Heart right ventricle (tissue), 16 donors: Measurements from ENCODE around the gene RPL10A. TPM values are rescaled to one million over a fixed set of nuclear protein-coding genes. Genes with fewer than 3 reads are reported as not detected.

Source experiments
- ATAC-seq, 8 donors: fragments of 200-7000 bp; cut with Tn5 transposase; one replicate each; pipeline ENCODE4 v1.9.1; 2020; ENCODE audit warnings: mild to moderate bottlenecking in 8 of 8, moderate library complexity in 8 of 8, moderate number of reproducible peaks in 1 of 8
- DNase-seq, 2 donors: peaks; one replicate each; pipeline ENCODE4 v3.0.0-alpha.2; 2020
- H3K27ac ChIP-seq, 10 donors: fragments of 200-600 bp; sonication (generic) in 2 of 10; one replicate each; pipeline versions ENCODE4 v1.5.0 to v1.8.0; 2020 to 2022; ENCODE audit warnings: mild to moderate bottlenecking in 3 of 10
- H3K27me3 ChIP-seq, 7 donors: fragments of 200-600 bp; one replicate each; pipeline ENCODE4 v1.8.0; 2021 to 2022; ENCODE audit warnings: mild to moderate bottlenecking in 2 of 7
- H3K36me3 ChIP-seq, 9 donors: fragments of 200-600 bp; sonication (generic) in 1 of 9; one replicate each; pipeline versions ENCODE4 v1.5.0 to v1.8.0; 2020 to 2022; ENCODE audit warnings: mild to moderate bottlenecking in 2 of 9
- H3K4me1 ChIP-seq, 9 donors: fragments of 200-600 bp; sonication (generic) in 1 of 9; one replicate each; pipeline versions ENCODE4 v1.5.0 to v1.8.0; 2020 to 2022; ENCODE audit warnings: mild to moderate bottlenecking in 4 of 9
- H3K4me3 ChIP-seq, 10 donors: fragments of 200-600 bp; sonication (generic) in 2 of 10; one replicate each; pipeline versions ENCODE4 v1.5.0 to v1.8.0; 2020 to 2022; ENCODE audit warnings: mild to moderate bottlenecking in 7 of 10, moderate library complexity in 2 of 10
- H3K9me3 ChIP-seq, 11 donors: fragments of 200-600 bp in 10 of 11; sonication (generic) in 2 of 11; one replicate each; pipeline versions ENCODE4 v1.5.0 to v1.8.0; 2013 to 2022; ENCODE audit warnings: mild to moderate bottlenecking in 2 of 11, control low read depth in 1 of 11, moderate library complexity in 1 of 11
- WGBS, 2 donors: extraction: QIAGEN DNeasy Blood & Tissue Kit; methylation state at CpG; one replicate each; pipeline ENCODE4 v1.1.7; 2013; ENCODE audit warnings: inconsistent platforms in 1 of 2; 5-methylcytosine and 5-hydroxymethylcytosine counted together
- intact Hi-C, 10 donors: fragments of 100-400 bp; cut with DNase I; formaldehyde crosslinking; loops; one replicate each; pipeline versions ENCODE4 v1.11.1 to v1.14.2; 2022
- polyA plus RNA-seq, 2 donors: library from polyadenylated mRNA; stranded (reverse); fragments of 200-250 nt; gene quantifications; one replicate each; pipeline ENCODE4 v1.2.3, GENCODE V29; 2013
- total RNA-seq, 10 donors: library from RNA; stranded (reverse); fragmentation: NEBNext Ultra II Directional in 3 of 10; extraction: Animal tissue kit (Norgen Biotek cat#: 25700) in 3 of 10; gene quantifications; one replicate each; pipeline versions ENCODE4 v1.2.1 to v1.2.4, GENCODE V29; 2021 to 2023
- TF ChIP-seq, protein P1 (sequence below), 9 donors: fragments of 200-600 bp; sonication (generic) in 2 of 9; IDR thresholded peaks; one replicate each; pipeline versions ENCODE4 v1.5.0 to v1.8.0; 2021 to 2022; ENCODE audit warnings: antibody characterized with exemption in 9 of 9, mild to moderate bottlenecking in 5 of 9, moderate library complexity in 1 of 9
- donor health status: Arrhythmogenic right ventricular cardiomyopathy.
- donor health status: ischemic (EF 13 %, LVEDD 7.1; RV severe dilation, severe dysfunction).
- donor health status: healthy with polysubstance abuse.
- donor health status: DM: no; HTN: yes; CAD: no.
- donor health status: DM: no; HTN: no; CAD: no.
- donor health status: ischemic (EF 25% LVEDD 6.9; RV normal size, moderate dysfunction).
- donor health status: ischemic (EF 25% LVEDD 5.7; RV mildly dilated, moderate dysfunction).
- donor health status: healthy.
- donor health status: DM: yes; HTN: yes; CAD: no.
- donor health status: Ischemic cardiomyopathy.
- donor health status: ischemic (EF 35%, LVEDD 5.7; RV mildly dilated, moderate dysfunction).
- donor health status: nonischemic (EF 11% LVEDD 7.7; RV severe dilation, severe dysfunction).
- donor health status: DM: yes; HTN: yes; CAD: no.
- donor health status: PGD.
- donor health status: ischemic (EF 29% LVEDD 5.4; RV normal size, mild dysfunction).
- donor health status: nonischemic (EF 23%, LVEDD 6.1; RV moderate dilation, normal function).

RPL10A gene
- total and polyA plus RNA-seq, 12 donors, result 231 to 1,620 (median 529) TPM

- DNase-seq (no peak), ATAC-seq (no peak)
- no peaks in the 10 kb centered on the region for H3K36me3 ChIP-seq
- intact Hi-C loops, result no loop called here
- H3K27me3 ChIP-seq, result peaks cover 0 to 95% (median 52%) of the 10 kb centered on the region in 7 donors
- H3K4me1 ChIP-seq, result peaks cover 0 to 10% (median 4%) of the 10 kb centered on the region in 9 donors
- H3K9me3 ChIP-seq, result no peaks in the 10 kb centered on the region
- TF ChIP-seq, protein P1, sequence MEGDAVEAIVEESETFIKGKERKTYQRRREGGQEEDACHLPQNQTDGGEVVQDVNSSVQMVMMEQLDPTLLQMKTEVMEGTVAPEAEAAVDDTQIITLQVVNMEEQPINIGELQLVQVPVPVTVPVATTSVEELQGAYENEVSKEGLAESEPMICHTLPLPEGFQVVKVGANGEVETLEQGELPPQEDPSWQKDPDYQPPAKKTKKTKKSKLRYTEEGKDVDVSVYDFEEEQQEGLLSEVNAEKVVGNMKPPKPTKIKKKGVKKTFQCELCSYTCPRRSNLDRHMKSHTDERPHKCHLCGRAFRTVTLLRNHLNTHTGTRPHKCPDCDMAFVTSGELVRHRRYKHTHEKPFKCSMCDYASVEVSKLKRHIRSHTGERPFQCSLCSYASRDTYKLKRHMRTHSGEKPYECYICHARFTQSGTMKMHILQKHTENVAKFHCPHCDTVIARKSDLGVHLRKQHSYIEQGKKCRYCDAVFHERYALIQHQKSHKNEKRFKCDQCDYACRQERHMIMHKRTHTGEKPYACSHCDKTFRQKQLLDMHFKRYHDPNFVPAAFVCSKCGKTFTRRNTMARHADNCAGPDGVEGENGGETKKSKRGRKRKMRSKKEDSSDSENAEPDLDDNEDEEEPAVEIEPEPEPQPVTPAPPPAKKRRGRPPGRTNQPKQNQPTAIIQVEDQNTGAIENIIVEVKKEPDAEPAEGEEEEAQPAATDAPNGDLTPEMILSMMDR (IDR thresholded peaks at IDR 0.05), result no peak
- no peak overlapping the region for H3K4me3 ChIP-seq
- H3K27ac ChIP-seq, result no peak overlapping the region
- 91 to 94% methylated on average over 2 of the region's 2 CpGs for WGBS, 2 donors
These were observed 39.0 kb downstream of the RPL10A start for GRCh38 chr6:35507221-35507620.

DNA sequence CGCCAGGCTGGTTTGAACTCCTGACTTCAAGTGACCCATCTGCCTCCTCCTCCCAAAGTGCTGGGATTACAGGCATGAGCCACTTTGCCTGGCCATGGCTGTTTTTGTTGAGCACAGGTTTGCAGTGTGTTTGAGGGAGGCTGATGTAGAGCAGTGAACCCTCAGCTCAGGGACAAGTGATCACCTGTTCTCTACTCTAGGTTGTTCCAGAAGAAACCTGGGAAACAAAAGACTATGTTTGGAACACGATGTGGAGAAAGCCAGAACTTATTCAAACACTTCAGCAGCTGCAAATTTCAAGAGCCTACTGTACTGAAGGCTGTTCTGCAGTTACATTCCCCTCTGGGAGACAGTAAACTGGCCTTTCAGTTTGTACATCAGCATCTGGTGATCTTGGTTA, 39.8 kb downstream of the RPL10A start:
- Histone ChIP-seq H3K9me3 (no peaks in the 10 kb centered on the region), H3K27ac (no peak overlapping the region), H3K36me3 (no peaks in the 10 kb centered on the region), H3K4me1 (peaks cover 0 to 10% (median 4%) of the 10 kb centered on the region in 9 donors), H3K4me3 (no peak overlapping the region), H3K27me3 (peaks cover 0 to 95% (median 54%) of the 10 kb centered on the region in 7 donors)
- intact Hi-C loops, result no loop called here
- 75 to 85% methylated on average over 2 of the region's 2 CpGs for WGBS, 2 donors
- ATAC-seq, result no peak
- no peak for DNase-seq
- TF ChIP-seq, protein P1 (IDR thresholded peaks at IDR 0.05), result no peak

DNA sequence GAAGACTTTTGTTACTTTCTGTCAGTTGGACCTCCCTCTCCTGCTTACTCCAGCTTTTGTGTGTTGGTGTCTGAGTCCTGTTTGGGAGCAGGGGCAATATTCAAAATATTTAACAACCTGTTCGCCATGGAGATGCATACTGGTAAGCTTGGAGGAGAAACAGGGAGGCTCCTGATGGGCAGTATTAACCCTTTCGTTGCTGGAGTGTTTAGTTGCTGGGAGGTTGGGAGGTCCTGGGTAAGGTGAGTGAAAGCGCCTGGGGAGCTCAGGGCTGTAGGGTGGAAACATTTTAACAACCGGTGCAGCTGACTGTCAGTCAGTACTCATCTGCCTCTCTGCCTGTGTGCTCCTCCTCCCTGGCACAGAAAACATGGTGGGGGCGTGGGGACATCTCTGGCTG, 40.3 kb downstream of the RPL10A start:
- H3K27ac ChIP-seq, result no peak overlapping the region
- H3K9me3 ChIP-seq, result no peaks in the 10 kb centered on the region
- 53 to 64% methylated on average over 5 of the region's 5 CpGs for WGBS, 2 donors
- ATAC-seq, result no peak
- intact Hi-C loops, result no loop called here
- H3K4me3 ChIP-seq, result no peak overlapping the region
- peaks cover 0 to 91% (median 58%) of the 10 kb centered on the region in 7 donors for H3K27me3 ChIP-seq
- TF ChIP-seq, protein P1 (IDR thresholded peaks at IDR 0.05), result no peak
- H3K4me1 ChIP-seq, result peaks cover 0 to 10% (median 4%) of the 10 kb centered on the region in 9 donors
- no peak for DNase-seq
- H3K36me3 ChIP-seq, result no peaks in the 10 kb centered on the region

- TF ChIP-seq, protein P1 (IDR thresholded peaks at IDR 0.05), result no peak
- 72 to 78% methylated on average over 7 of the region's 7 CpGs for WGBS, 2 donors
- Histone ChIP-seq H3K4me3 (peak overlapping the region in 4 of 10 donors; percentile 22 to 32 (median 28)), H3K9me3 (no peaks in the 10 kb centered on the region), H3K36me3 (no peaks in the 10 kb centered on the region), H3K4me1 (peaks cover 0 to 10% (median 4%) of the 10 kb centered on the region in 9 donors), H3K27ac (no peak overlapping the region), H3K27me3 (peaks cover 0 to 67% (median 51%) of the 10 kb centered on the region in 7 donors)
- ATAC-seq, result no peak
- no peak for DNase-seq
- intact Hi-C loops, result no loop called here
These were observed 42.8 kb downstream of the RPL10A start for GRCh38 chr6:35510916-35511561.
